HepG2 (cell line): ENCODE measurements around the gene NLGN2. TPM values are rescaled to one million over a fixed set of nuclear protein-coding genes. Genes with fewer than 3 reads are reported as not detected.

Source experiments
- ATAC-seq: fragments of 200-7000 bp; cut with Tn5 transposase; 3 replicates; pipeline ENCODE4 v1.9.1; 2020; ENCODE audit warnings: mild to moderate bottlenecking, moderate library complexity
- BruUV-seq: library from RNA; stranded (reverse); fragments of 400-500 nt; replicated peaks from 2 replicates; lab custom pipeline; 2021; lab: Mats Ljungman, UMichigan
- CTCF ChIA-PET: fragments of 300-600 bp; formaldehyde crosslinking; extraction: SDS; loops from one replicate; lab custom pipeline; 2021; ENCODE audit warnings: low total read pairs, inconsistent platforms, low intra/inter-chr PET ratio; lab: Yijun Ruan, JAX
- POLR2A ChIA-PET: fragments of 350-600 bp; sonication (Branson Sonifier 250); formaldehyde crosslinking; loops from one replicate; lab custom pipeline; 2020; ENCODE audit warnings: antibody characterized with exemption, inconsistent platforms; lab: Yijun Ruan, JAX
- DNase-seq: peaks from one replicate; pipeline ENCODE4 v3.0.0-alpha.2; 2015; ENCODE audit warnings: low spot score
- FAIRE-seq: peaks from 3 replicates; lab custom pipeline; 2011; peaks lifted over from hg19 to GRCh38; lab: Jason Lieb, UNC
- H2AFZ ChIP-seq: one replicate; pipeline ENCODE4 v1.6.1; 2011; ENCODE audit warnings: low read length, inconsistent platforms
- H3K27ac ChIP-seq: fragments of 300-600 bp; 3 replicates; pipeline ENCODE4 v1.8.0; 2011; ENCODE audit warnings: mixed run types, mild to moderate bottlenecking, mixed read lengths, low read length, inconsistent platforms; ENCODE audit not compliant: insufficient read depth; ENCODE audit errors: extremely low read length
- H3K27me3 ChIP-seq, 2 experiments: fragments of 200-600 bp in 1 of 2; 2 replicates in 1 of 2; 3 replicates in 1 of 2; pipeline versions ENCODE4 v1.6.0 to v1.8.0; 2011; ENCODE audit warnings: low read length in 2 of 2, mild to moderate bottlenecking in 2 of 2, moderate library complexity in 2 of 2, inconsistent platforms in 1 of 2; ENCODE audit not compliant: insufficient read depth in 2 of 2, control insufficient read depth in 1 of 2
- H3K36me3 ChIP-seq, 2 experiments: fragments of 200-600 bp in 1 of 2; replicated peaks in 1 of 2; 2 replicates in 1 of 2; 3 replicates in 1 of 2; pipeline versions ENCODE4 v1.5.1 to v1.8.0; 2011; ENCODE audit warnings: low read length in 2 of 2, inconsistent platforms in 1 of 2; ENCODE audit not compliant: insufficient read depth in 2 of 2, control insufficient read depth in 1 of 2
- H3K4me1 ChIP-seq: 2 replicates; pipeline ENCODE4 v1.5.1; 2012; ENCODE audit warnings: low read length, inconsistent platforms; ENCODE audit not compliant: insufficient read depth
- H3K4me2 ChIP-seq: 2 replicates; pipeline ENCODE4 v1.6.0; 2011; ENCODE audit warnings: low read depth, low read length, inconsistent platforms
- H3K4me3 ChIP-seq, 3 experiments: fragments of 200-600 bp in 1 of 3; sonication (generic), shearing (Covaris generic) in 1 of 3; replicated peaks in 1 of 3; 2 replicates each; pipeline ENCODE4 v1.5.1; 2011 to 2016; ENCODE audit warnings: low read length in 3 of 3, inconsistent platforms in 2 of 3, low read depth in 2 of 3, mild to moderate bottlenecking in 2 of 3, control low read depth in 1 of 3, mixed read lengths in 1 of 3; ENCODE audit not compliant: insufficient read depth in 1 of 3
- H3K79me2 ChIP-seq: one replicate; pipeline ENCODE4 v1.6.1; 2011; ENCODE audit warnings: low read length, inconsistent platforms; ENCODE audit not compliant: insufficient read depth
- H3K9ac ChIP-seq: 2 replicates; pipeline ENCODE4 v1.6.0; 2011; ENCODE audit warnings: mild to moderate bottlenecking, low read depth, low read length, inconsistent platforms; ENCODE audit not compliant: insufficient read depth
- H3K9me3 ChIP-seq: 2 replicates; pipeline ENCODE4 v1.5.1; 2012; ENCODE audit warnings: mild to moderate bottlenecking, low read length
- H4K20me1 ChIP-seq: 2 replicates; pipeline ENCODE4 v1.6.0; 2011; ENCODE audit warnings: inconsistent platforms, mild to moderate bottlenecking, low read length, moderate library complexity; ENCODE audit not compliant: insufficient read depth
- CEBPB ChIP-seq: IDR thresholded peaks from 2 replicates; pipeline ENCODE4 v1.6.1; 2011; ENCODE audit warnings: low read depth, low read length, improper control_type of control experiment, borderline replicate concordance
- HNRNPL ChIP-seq: fragments of 200-400 bp; formaldehyde crosslinking; IDR thresholded peaks from 2 replicates; pipeline ENCODE4 v1.6.1; 2017; ENCODE audit warnings: mild to moderate bottlenecking, low read depth, low read length
- IKZF5 ChIP-seq: IDR thresholded peaks from 2 replicates; pipeline ENCODE4 v1.6.1; 2018; ENCODE audit warnings: missing genetic modification reagents, mild to moderate bottlenecking, missing compliant biosample characterization
- TFDP1 ChIP-seq: IDR thresholded peaks from 2 replicates; pipeline ENCODE4 v1.6.1; 2016; ENCODE audit warnings: missing compliant biosample characterization, missing genetic modification reagents, borderline replicate concordance
- ZBTB25 ChIP-seq: IDR thresholded peaks from 2 replicates; pipeline ENCODE4 v1.6.1; 2018; ENCODE audit warnings: missing genetic modification reagents
- ZNF136 ChIP-seq: sonication (generic); formaldehyde crosslinking; IDR thresholded peaks from 2 replicates; pipeline ENCODE4 v1.8.1; 2022; ENCODE audit warnings: low read depth, mild to moderate bottlenecking, moderate library complexity, missing genetic modification reagents
- ZNF362 ChIP-seq: sonication (generic); formaldehyde crosslinking; IDR thresholded peaks from 2 replicates; pipeline ENCODE4 v1.4.0; 2020; ENCODE audit warnings: missing genetic modification reagents, mild to moderate bottlenecking, borderline replicate concordance
- WGBS: methylation state at CpG from one replicate; pipeline ENCODE4 v1.1.6; 2017; ENCODE audit warnings: low lambda C conversion rate; 5-methylcytosine and 5-hydroxymethylcytosine counted together
- in situ Hi-C: cut with HindIII; loops from 2 replicates; pipeline ENCODE4 v1.10.0; 2017; ENCODE audit warnings: low pct_unique_long_range_greater_than_20kb; ENCODE audit not compliant: extremely low pct_ligation_motif_present
- intact Hi-C: fragments of 100-400 bp; cut with micrococcal nuclease; formaldehyde crosslinking; loops from one replicate; pipeline ENCODE4 v1.10.0; 2022; ENCODE audit not compliant: unreplicated experiment
- polyA plus RNA-seq, 8 experiments: library from polyadenylated mRNA; depleted of rRNA in 3 of 8; stranded (reverse) in 7 of 8; unstranded in 1 of 8; fragments of >200 nt; fragmentation: Illumina TruSeq in 4 of 8; extraction: Trizol in 4 of 8; gene quantifications; 2 replicates each; pipeline versions ENCODE4 v1.2.1 to v1.2.3, GENCODE V29; 2011 to 2016; ENCODE audit warnings: low read depth in 4 of 8, missing spikeins in 1 of 8, mixed read lengths in 1 of 8; ENCODE audit not compliant: insufficient read depth in 1 of 8
- total RNA-seq, 5 experiments: library from RNA; depleted of rRNA; stranded (reverse); fragments of >200 nt; fragmentation: Illumina TruSeq; extraction: Trizol; gene quantifications; 2 replicates each; pipeline ENCODE4 v1.2.3, GENCODE V29; 2016; ENCODE audit warnings: low read depth in 1 of 5

Gene NLGN2
- total and polyA plus RNA-seq, 2 of the 13 experiments (the other 11 are each of a cell fraction or from before 2014, with no cell fraction given), result 1.9 to 11.0 TPM

GRCh38 chr17:7421186-7421585, 13.5 kb downstream of the NLGN2 start (continued):
- no peak for TF ChIP-seq ZBTB25 (CRISPR knock-in tag)

GRCh38 chr17:7423679-7424078, 16.0 kb downstream of the NLGN2 start:
- Histone ChIP-seq H3K9me3 (no peaks in the 10 kb centered on the region), H3K36me3 (no peaks in the 10 kb centered on the region), H3K79me2 (no peaks in the 10 kb centered on the region), H3K4me2 (no peak overlapping the region), H3K27ac (no peak overlapping the region), H3K4me3 (no peak overlapping the region), H3K9ac (no peak overlapping the region), H2AFZ (no peak overlapping the region), H3K4me1 (peaks cover 21% of the 10 kb centered on the region), H4K20me1 (no peaks in the 10 kb centered on the region), H3K27me3 (peaks cover 2 to 9% of the 10 kb centered on the region in 2 experiments; a peak in 3 of 5 replicates)
- POLR2A ChIA-PET, result interaction anchor here (0.6 to 0.9 kb wide), 2 partner anchors 43 to 111 kb away, joined by 3 read pairs; no protein-coding TSS in a partner anchor
- in situ Hi-C loops (no loop called here), intact Hi-C loops (no loop called here)
- TF ChIP-seq CEBPB, result no peak
- no peak for TF ChIP-seq IKZF5 (CRISPR knock-in tag)
- TF ChIP-seq ZNF362, result no peak
- no peak for TF ChIP-seq TFDP1 (CRISPR knock-in tag)
- no peak for TF ChIP-seq ZNF136 (CRISPR knock-in tag)
- no peak for TF ChIP-seq HNRNPL
- DNase-seq (no peak), ATAC-seq (no peak), FAIRE-seq (no peak)
- CTCF ChIA-PET, result no interaction called here
- WGBS, result 15% methylated on average over 4 of the region's 4 CpGs
- no TSS peak for BruUV-seq
